IPS DF 4.7 (cell line): ENCODE data around the gene LIMS1.
"Not testable (repeated sequence)": the region's sequence is repeated elsewhere in the genome, so short reads cannot be mapped to it uniquely, and the experiment has no call there.

Experiments used
- DNase-seq: peaks from one replicate; pipeline ENCODE4 v3.0.0-alpha.2; 2013; ENCODE audit warnings: low spot score; ENCODE audit errors: extremely low read depth

The LIMS1 gene

GRCh38 chr2:108586631-108587030 lies 52.4 kb downstream of the LIMS1 start:
- DNase-seq, result no peak

- DNase-seq, result no peak
Measured at GRCh38 chr2:108587621-108588020, 53.4 kb downstream of the LIMS1 start.

- no peak for DNase-seq
Measured at GRCh38 chr2:108588070-108588668, 53.9 kb downstream of the LIMS1 start.

- DNase-seq, result no peak
Measured at GRCh38 chr2:108589372-108589771, 55.1 kb downstream of the LIMS1 start.

GRCh38 chr2:108589781-108590180 lies 55.5 kb downstream of the LIMS1 start:
- DNase-seq, result no peak

- no peak for DNase-seq
Measured at GRCh38 chr2:108591163-108591562, 56.9 kb downstream of the LIMS1 start.

- no peak for DNase-seq
Measured at GRCh38 chr2:108593547-108594098, 59.4 kb downstream of the LIMS1 start.

- no peak for DNase-seq
Measured at GRCh38 chr2:108594132-108594981, 60.1 kb downstream of the LIMS1 start.

GRCh38 chr2:108594982-108595464 lies 60.8 kb downstream of the LIMS1 start:
- no peak for DNase-seq

GRCh38 chr2:108595771-108596170 lies 61.5 kb downstream of the LIMS1 start:
- not testable (repeated sequence) for DNase-seq

- not testable (repeated sequence) for DNase-seq
Measured at GRCh38 chr2:108597105-108597744, 63.0 kb downstream of the LIMS1 start.

GRCh38 chr2:108601199-108601598 lies 66.9 kb downstream of the LIMS1 start:
- DNase-seq, result not testable (repeated sequence)

- DNase-seq, result no peak
Measured at GRCh38 chr2:108602422-108602821, 68.2 kb downstream of the LIMS1 start.

- no peak for DNase-seq
Measured at GRCh38 chr2:108604196-108604595, 69.9 kb downstream of the LIMS1 start.

- DNase-seq, result no peak
Measured at GRCh38 chr2:108605947-108606346, 71.7 kb downstream of the LIMS1 start.

- DNase-seq, result no peak
Measured at GRCh38 chr2:108607706-108608301, 73.5 kb downstream of the LIMS1 start.

GRCh38 chr2:108611021-108611420 lies 76.8 kb downstream of the LIMS1 start:
- no peak for DNase-seq

GRCh38 chr2:108612153-108612513 lies 77.9 kb downstream of the LIMS1 start:
- no peak for DNase-seq

- no peak for DNase-seq
Measured at GRCh38 chr2:108612514-108613183, 78.4 kb downstream of the LIMS1 start.

- DNase-seq, result no peak
Measured at GRCh38 chr2:108613261-108614042, 79.2 kb downstream of the LIMS1 start.
